A673 (cell line): ENCODE results near the gene VPS4B.

Experiments used
- CTCF ChIP-seq: fragments of 300-800, 200-600 bp; sonication (generic); conservative IDR thresholded peaks from 2 replicates; pipeline ENCODE4 v1.5.1; 2017; ENCODE audit warnings: low read depth, mild to moderate bottlenecking, antibody characterized with exemption, low read length, moderate library complexity, mixed read lengths
- EZH2 ChIP-seq: fragments of 200-600 bp; sonication (generic); IDR thresholded peaks from 2 replicates; pipeline ENCODE4 v1.6.1; 2017; ENCODE audit warnings: borderline replicate concordance, low read depth, mild to moderate bottlenecking, mixed read lengths, antibody characterized with exemption, low read length; ENCODE audit not compliant: poor library complexity, severe bottlenecking

GRCh38 chr18:63457977-63458376 lies 35.7 kb upstream of the VPS4B start:
- TF ChIP-seq CTCF (no peak), EZH2 (no peak)
